ENCODE data around the gene MTUS2.
A peak's percentile ranks its signal among the peaks of the same experiment; 100 is the strongest.

Gene MTUS2

DNA sequence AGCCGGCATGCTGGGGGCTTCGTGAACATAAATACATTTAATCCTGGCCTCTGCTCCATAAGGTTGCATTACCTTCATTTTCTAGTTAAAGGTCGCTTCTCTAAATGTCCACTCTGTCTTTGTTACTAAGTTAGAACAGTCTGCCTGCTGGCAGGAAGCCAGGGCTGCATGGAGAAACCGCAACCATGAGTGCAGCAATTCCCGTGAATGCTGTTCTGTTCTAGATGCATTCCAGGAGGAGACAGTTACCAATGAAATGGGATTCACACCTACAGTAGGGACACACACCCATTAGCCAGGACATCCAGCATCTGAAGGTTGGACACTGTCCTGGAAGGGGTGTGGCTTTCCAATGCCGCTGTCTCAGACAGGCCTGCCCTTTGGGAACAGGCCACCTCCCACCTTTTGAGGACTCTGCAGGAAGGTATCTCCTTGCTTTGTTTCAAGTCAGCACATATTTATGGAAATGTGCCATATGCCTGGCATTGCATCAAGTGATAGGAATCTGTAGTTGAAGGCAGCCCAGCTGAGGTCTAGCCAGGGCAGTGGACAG lies 645.7 kb downstream of the MTUS2 start:
- Histone ChIP-seq H3K9me3 (ENCODE audit: control insufficient read depth, insufficient read depth, low read length) (no peaks in the 10 kb centered on the region), H3K4me3 (ENCODE audit: low read length) (no peak overlapping the region), H3K27me3 (ENCODE audit: control insufficient read depth, low read length) (peaks cover 17% of the 10 kb centered on the region), H4K20me1 (ENCODE audit: control insufficient read depth, insufficient read depth, low read depth, low read length) (no peaks in the 10 kb centered on the region), H3K27ac (ENCODE audit: low read depth, low read length) (no peak overlapping the region), H3K36me3 (ENCODE audit: control insufficient read depth, low read length) (no peaks in the 10 kb centered on the region), H3K9me2 (replicated peaks; ENCODE audit: control insufficient read depth, low read length) (no peaks in the 10 kb centered on the region), H3F3A (ENCODE audit: control insufficient read depth, insufficient read depth) (no peaks in the 10 kb centered on the region), H3K4me1 (ENCODE audit: control insufficient read depth, low read length) (no peaks in the 10 kb centered on the region), H3K79me2 (ENCODE audit: control insufficient read depth, low read length) (no peaks in the 10 kb centered on the region), H3K4me2 (ENCODE audit: low read length) (no peak overlapping the region)
- TF ChIP-seq EZH2phosphoT487 (IDR thresholded peaks at IDR 0.05; ENCODE audit: borderline replicate concordance, low read length) = no peak
- no peak for TF ChIP-seq CTCF (IDR thresholded peaks at IDR 0.05; ENCODE audit: low read depth, low read length, poor library complexity, severe bottlenecking)

- H3K36me3 ChIP-seq (ENCODE audit: control insufficient read depth, low read length) = no peaks in the 10 kb centered on the region
- no peaks in the 10 kb centered on the region for H3F3A ChIP-seq (ENCODE audit: control insufficient read depth, insufficient read depth)
- no peaks in the 10 kb centered on the region for H3K9me2 ChIP-seq (replicated peaks; ENCODE audit: control insufficient read depth, low read length)
- H3K9me3 ChIP-seq (ENCODE audit: control insufficient read depth, insufficient read depth, low read length) = no peaks in the 10 kb centered on the region
- no peak overlapping the region for H3K27ac ChIP-seq (ENCODE audit: low read depth, low read length)
- H3K4me3 ChIP-seq (ENCODE audit: low read length) = no peak overlapping the region
- H3K79me2 ChIP-seq (ENCODE audit: control insufficient read depth, low read length) = no peaks in the 10 kb centered on the region
- TF ChIP-seq CTCF (IDR thresholded peaks at IDR 0.05; ENCODE audit: low read depth, low read length, poor library complexity, severe bottlenecking) (no peak), EZH2phosphoT487 (IDR thresholded peaks at IDR 0.05; ENCODE audit: borderline replicate concordance, low read length) (no peak)
- H4K20me1 ChIP-seq (ENCODE audit: control insufficient read depth, insufficient read depth, low read depth, low read length) = no peaks in the 10 kb centered on the region
- H3K4me1 ChIP-seq (ENCODE audit: control insufficient read depth, low read length) = no peaks in the 10 kb centered on the region
- no peak overlapping the region for H3K4me2 ChIP-seq (ENCODE audit: low read length)
- peaks cover 2% of the 10 kb centered on the region; the same call in 1 of the 2 replicates for H3K27me3 ChIP-seq (ENCODE audit: control insufficient read depth, low read length)
Observed at GRCh38 chr13:29471551-29471950, 651.4 kb downstream of the MTUS2 start.

DNA sequence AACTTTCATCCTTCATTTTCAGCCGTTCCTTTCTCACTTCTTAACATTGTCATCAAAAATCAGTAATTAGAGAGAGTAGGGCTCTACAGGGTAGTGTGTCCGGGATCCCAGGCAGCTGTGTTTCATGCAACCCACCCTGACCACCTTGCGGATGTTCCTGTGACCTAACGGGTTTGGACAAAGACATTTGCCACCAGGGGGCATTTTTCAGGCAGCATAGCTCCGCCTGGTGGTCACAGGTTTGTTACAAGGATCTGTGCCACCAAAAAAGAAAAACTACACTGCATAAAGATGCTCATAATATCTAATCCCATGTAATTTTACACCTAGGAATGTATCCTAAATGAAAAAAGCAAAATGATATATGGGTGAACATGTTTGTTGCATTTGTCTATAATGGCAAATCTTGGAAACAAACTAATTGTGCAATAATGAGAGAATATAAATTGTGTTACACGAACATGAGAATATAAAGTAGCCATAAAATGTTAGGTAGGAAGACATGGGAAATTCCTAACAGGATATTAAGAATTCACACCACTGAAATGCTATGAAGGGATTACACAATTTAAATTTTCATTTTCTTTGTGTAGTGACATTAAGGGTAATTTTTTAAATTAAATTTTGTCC lies 652.3 kb downstream of the MTUS2 start:
- Histone ChIP-seq H3K27ac (ENCODE audit: low read depth, low read length) (no peak overlapping the region), H3K4me3 (ENCODE audit: low read length) (no peak overlapping the region), H4K20me1 (ENCODE audit: control insufficient read depth, insufficient read depth, low read depth, low read length) (no peaks in the 10 kb centered on the region), H3K79me2 (ENCODE audit: control insufficient read depth, low read length) (no peaks in the 10 kb centered on the region), H3K9me2 (replicated peaks; ENCODE audit: control insufficient read depth, low read length) (no peaks in the 10 kb centered on the region), H3F3A (ENCODE audit: control insufficient read depth, insufficient read depth) (no peaks in the 10 kb centered on the region), H3K27me3 (ENCODE audit: control insufficient read depth, low read length) (peaks cover 6% of the 10 kb centered on the region; the same call in 1 of the 2 replicates), H3K4me1 (ENCODE audit: control insufficient read depth, low read length) (no peaks in the 10 kb centered on the region), H3K4me2 (ENCODE audit: low read length) (no peak overlapping the region), H3K9me3 (ENCODE audit: control insufficient read depth, insufficient read depth, low read length) (no peaks in the 10 kb centered on the region), H3K36me3 (ENCODE audit: control insufficient read depth, low read length) (no peaks in the 10 kb centered on the region)
- TF ChIP-seq CTCF (IDR thresholded peaks at IDR 0.05; ENCODE audit: low read depth, low read length, poor library complexity, severe bottlenecking) = peak; percentile 99
- no peak for TF ChIP-seq EZH2phosphoT487 (IDR thresholded peaks at IDR 0.05; ENCODE audit: borderline replicate concordance, low read length)

Data from DOHH2 (cell line).